Measurements from ENCODE around the gene DAPP1.
"Not testable (repeated sequence)": the region's sequence is repeated elsewhere in the genome, so short reads cannot be mapped to it uniquely, and the experiment has no call there.

DAPP1 gene, protein sequence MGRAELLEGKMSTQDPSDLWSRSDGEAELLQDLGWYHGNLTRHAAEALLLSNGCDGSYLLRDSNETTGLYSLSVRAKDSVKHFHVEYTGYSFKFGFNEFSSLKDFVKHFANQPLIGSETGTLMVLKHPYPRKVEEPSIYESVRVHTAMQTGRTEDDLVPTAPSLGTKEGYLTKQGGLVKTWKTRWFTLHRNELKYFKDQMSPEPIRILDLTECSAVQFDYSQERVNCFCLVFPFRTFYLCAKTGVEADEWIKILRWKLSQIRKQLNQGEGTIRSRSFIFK

DNA sequence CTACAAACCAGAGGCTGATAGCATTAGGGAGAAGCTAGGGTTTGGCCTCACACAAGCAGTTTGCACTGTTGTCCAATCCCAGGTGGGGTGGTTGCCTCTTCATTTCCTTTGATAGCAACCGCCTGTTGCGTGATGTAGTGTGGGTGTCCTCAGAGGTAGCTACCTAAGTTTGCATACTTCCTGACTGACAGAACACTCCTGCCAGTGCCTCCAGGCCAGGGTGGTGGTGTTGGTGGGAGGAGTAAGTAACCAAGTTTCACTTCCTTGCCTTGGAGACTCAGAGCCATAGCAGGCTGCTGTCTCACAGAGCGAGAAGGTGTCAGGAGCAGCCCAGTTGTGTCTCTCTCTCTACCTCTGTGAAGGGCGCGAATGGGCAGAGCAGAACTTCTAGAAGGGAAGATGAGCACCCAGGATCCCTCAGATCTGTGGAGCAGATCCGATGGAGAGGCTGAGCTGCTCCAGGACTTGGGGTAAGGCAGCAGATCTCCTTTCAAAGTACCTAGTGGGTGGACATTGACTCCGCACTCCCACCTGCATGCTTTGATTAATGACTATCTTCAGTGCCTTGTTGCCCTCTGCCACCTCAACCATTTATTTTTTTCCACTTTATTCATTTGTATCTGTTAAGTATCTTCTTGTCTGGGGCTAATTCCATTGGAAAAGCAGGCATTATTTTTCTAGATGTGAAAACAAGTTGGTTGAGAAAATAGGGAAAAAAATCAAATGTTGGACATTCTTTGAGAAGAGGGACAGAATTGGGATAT lies at the start of gene DAPP1:
Gene DAPP1, plus strand, starts transcription at position 283 of the 764 bp plus-strand sequence. Its CDS starts 87 bp downstream, at position 370.
- peak; percentile 88 for DNase-seq

DNA sequence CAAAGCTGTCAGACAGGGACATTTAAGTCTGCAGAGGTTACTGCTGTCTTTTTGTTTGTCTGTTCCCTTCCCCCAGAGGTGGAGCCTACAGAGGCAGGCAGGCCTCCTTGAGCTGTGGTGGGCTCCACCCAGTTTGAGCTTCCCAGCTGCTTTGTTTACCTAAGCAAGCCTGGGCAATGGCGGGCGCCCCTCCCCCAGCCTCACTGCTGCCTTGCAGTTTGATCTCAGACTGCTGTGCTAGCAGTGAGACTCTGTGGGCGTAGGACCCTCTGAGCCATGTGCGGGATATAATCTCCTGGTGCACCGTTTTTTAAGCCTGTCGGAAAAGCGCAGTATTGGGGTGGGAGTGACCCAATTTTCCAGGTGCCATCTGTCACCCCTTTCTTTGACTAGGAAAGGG lies 45.8 kb upstream of the DAPP1 start:
- DNase-seq: not testable (repeated sequence)

DNA sequence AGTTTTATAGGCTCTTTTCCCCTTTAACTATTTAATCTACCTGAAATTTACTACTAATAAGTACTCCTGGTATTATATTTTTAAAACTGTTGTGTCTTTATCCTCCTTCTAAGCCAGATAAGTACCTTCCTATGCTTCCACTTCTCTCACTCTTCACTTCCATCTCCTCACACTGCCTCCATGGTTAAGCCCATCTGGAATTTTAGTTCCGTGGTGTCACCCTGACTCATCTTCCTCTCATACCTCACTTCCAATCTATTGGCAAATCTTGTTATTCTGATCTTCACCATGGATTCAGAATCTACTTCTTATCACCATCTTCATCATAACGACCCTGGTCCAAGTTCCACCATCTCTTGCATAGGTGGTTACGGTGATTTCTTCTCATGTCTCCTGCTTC lies 32.7 kb upstream of the DAPP1 start:
- no peak for DNase-seq

GRCh38 chr4:99784842-99785241 lies 31.8 kb upstream of the DAPP1 start:
- no peak for DNase-seq

GRCh38 chr4:99790796-99791617 lies 25.6 kb upstream of the DAPP1 start:
- no peak for DNase-seq

- no peak for DNase-seq
These were observed 16.2 kb upstream of the DAPP1 start for GRCh38 chr4:99800332-99801004.

- DNase-seq: no peak
These were observed 15.5 kb upstream of the DAPP1 start for GRCh38 chr4:99801005-99801699.

GRCh38 chr4:99803566-99804101 lies 13.0 kb upstream of the DAPP1 start:
- DNase-seq: no peak

DNA sequence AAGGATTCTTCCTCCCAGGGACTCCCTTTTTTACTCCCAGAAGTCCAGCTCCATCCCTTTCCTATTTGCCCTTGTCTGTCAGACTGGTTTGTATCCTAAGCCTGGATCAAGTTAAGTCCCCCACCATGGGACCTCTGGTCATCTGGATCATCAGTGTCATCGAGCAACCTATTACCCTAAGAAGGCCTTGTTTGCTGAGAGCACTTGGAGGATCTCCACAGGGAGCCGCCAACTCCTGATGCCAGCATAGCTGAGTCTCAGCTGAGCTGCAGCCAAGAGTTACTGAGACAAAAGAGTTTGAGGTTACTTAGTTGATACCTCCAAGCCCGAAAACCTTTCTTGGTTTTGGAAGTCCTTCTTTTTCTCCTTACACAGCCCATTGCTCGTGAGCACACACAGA lies 10.1 kb upstream of the DAPP1 start:
- no peak for DNase-seq

- no peak for DNase-seq
These were observed 9.0 kb upstream of the DAPP1 start for GRCh38 chr4:99807666-99808065.

GRCh38 chr4:99808260-99808857 lies 8.3 kb upstream of the DAPP1 start:
- peak; percentile 81 for DNase-seq

DNA sequence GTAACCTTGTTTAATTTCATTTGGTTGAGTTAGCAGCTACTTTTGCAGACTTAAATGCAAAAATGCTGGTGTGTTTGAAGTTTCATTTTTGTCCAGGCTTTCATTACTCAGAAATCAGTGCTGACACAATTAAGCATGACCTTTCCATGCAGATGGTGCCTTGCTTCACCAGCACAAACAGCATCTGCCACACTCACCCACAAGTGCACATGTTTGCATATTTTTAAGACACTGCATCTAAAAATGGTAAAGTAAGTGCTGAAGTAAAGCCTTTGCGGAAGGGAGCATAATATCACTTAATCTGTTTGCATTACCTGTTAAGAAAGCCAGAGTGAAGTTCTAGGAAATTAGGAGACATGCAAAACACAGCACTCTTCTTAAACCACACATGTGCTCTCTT lies 7.3 kb upstream of the DAPP1 start:
- no peak for DNase-seq

DNA sequence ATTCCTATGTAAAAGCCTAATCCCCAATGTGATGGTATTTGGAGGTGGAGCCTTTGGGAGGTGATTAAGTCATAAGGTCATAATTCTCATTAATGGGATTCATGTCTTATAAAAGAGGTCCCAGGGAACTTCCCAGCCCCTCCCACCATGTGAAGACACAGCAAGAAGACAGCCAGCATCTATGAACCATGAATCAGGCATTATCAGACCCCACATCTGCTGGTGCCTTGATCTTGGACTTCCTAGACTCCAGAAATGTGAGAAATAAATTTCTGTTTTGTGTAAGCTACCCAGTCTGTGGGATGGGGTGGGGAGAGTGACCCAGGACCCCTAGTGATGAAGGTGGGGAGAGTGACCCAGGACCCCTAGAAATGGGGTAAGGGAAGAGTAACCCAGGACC lies 6.1 kb upstream of the DAPP1 start:
- DNase-seq: no peak

DNA sequence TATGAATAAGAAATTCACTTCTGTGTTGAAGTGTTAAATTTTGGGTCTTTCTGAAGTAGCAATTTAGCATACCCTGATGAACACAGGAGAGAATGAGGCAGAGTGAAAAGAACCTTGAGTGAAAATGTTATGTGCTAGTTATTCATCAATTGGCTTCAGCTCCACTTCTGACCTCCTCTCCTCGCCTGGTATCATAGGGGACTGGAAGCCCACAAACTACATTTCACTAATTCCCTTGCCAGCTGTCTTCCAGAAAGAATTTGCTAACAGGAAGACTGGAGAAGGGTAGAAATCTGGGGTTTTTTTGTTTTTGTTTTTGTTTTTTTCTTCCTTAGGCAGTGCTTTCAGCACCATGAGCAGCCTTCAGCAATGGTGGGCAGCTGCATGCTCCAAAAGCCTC lies 5.5 kb upstream of the DAPP1 start:
- no peak for DNase-seq

- peak; percentile 74 for DNase-seq
These were observed 4.8 kb upstream of the DAPP1 start for GRCh38 chr4:99811850-99812249.

- no peak for DNase-seq
These were observed 1.0 kb upstream of the DAPP1 start for GRCh38 chr4:99815597-99816011.

GRCh38 chr4:99817309-99817890 lies 773 bp downstream of the DAPP1 start:
- DNase-seq: peak; percentile 39

DNA sequence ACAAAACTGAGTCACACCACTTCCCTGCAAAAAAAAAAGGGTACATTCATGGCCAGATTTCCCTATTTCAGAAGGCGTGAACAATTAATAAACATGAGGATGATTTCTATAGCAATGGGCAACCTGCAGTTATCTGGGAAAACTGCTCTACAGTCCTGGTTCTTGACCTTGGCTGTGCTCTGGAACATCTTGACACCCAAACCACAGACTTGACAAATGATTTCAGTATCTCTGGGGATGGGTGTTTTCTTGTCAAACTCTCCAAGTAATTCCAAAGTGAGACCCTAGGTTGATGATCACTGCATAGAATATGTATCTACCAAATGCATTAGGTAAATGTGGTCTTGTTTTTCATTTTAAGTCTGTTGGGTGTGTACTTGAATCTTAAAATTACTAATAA lies 2.0 kb downstream of the DAPP1 start:
- DNase-seq: no peak

GRCh38 chr4:99821918-99822503 lies 5.4 kb downstream of the DAPP1 start:
- peak; percentile 19 for DNase-seq

- no peak for DNase-seq
These were observed 6.1 kb downstream of the DAPP1 start for GRCh38 chr4:99822734-99823133.

DNA sequence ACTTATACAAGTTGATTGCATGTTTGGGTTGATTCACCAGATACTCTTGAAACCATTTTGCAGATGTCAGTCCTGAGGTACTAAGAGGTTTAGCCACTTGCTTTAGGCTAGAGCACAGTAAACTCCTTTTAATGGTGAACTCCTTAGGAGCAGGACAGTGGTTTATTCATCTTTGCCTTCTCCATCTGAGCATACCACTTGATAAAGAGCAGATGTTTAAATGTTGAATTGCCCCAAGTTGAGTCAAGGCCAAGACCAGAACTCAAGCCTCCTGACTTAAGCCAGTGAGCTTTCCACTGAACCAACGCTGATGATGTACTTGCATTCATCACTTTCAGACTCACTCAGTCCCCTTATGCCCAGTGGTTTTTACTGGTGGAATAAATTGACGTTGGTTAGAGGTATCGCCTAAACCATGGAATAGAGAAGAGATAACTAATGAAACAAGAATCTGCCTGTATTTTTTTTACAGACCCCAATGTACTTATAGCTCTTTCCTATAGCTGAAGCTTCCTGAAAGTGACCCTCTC lies 7.5 kb downstream of the DAPP1 start:
- DNase-seq: no peak

Data from CD4-positive, alpha-beta T cell treated with Interleukin-17A for 1 hour (primary cell).